Sigmoid colon (tissue), 4 donors: ENCODE measurements around the gene CSN2.

Experiments used
- CTCF ChIP-seq, 4 experiments: fragments of 450-650 bp in 3 of 4; fragments of 200-600 bp in 1 of 4; IDR thresholded peaks; one replicate each; pipeline ENCODE4 v1.5.1; 2016 to 2019; ENCODE audit warnings: antibody characterized with exemption in 4 of 4, mild to moderate bottlenecking in 3 of 4, moderate library complexity in 2 of 4
- POLR2A ChIP-seq, 2 donors: fragments of 450-650 bp; IDR thresholded peaks; one replicate each; pipeline ENCODE4 v1.6.1; 2016; ENCODE audit warnings: antibody characterized with exemption in 2 of 2, mild to moderate bottlenecking in 2 of 2, moderate library complexity in 2 of 2
- POLR2AphosphoS5 ChIP-seq, 4 donors: sonication (generic); formaldehyde crosslinking; IDR thresholded peaks; one replicate each; pipeline ENCODE4 v1.6.1; 2017; ENCODE audit warnings: antibody characterized with exemption in 4 of 4

- TF ChIP-seq POLR2A (IDR thresholded peaks at IDR 0.05) = no peak
- no peak for TF ChIP-seq CTCF (IDR thresholded peaks at IDR 0.05)
- TF ChIP-seq POLR2AphosphoS5 (IDR thresholded peaks at IDR 0.05) = no peak
These were observed at the start of gene CSN2 for GRCh38 chr4:69965628-69966027.
